Astrocyte (in vitro differentiated cells and primary cell): Measurements from ENCODE around the gene ALB. TPM values are rescaled to one million over a fixed set of nuclear protein-coding genes. Genes with fewer than 3 reads are reported as not detected.

Experiments used
- DNase-seq: peaks from one replicate; pipeline ENCODE4 v3.0.0-alpha.2; 2010; ENCODE audit warnings: low read depth
- FAIRE-seq: peaks from 2 replicates; lab custom pipeline; 2011; peaks lifted over from hg19 to GRCh38; lab: Jason Lieb, UNC
- H2AFZ ChIP-seq: 2 replicates; pipeline ENCODE4 v1.6.0; 2012; ENCODE audit warnings: low read depth, low read length, inconsistent platforms
- H3K27ac ChIP-seq: 2 replicates; pipeline ENCODE4 v1.5.1; 2011; ENCODE audit warnings: low read depth, low read length, inconsistent platforms
- H3K27me3 ChIP-seq: 2 replicates; pipeline ENCODE4 v1.6.0; 2011; ENCODE audit warnings: low read length, inconsistent platforms; ENCODE audit not compliant: insufficient read depth
- H3K36me3 ChIP-seq: 2 replicates; pipeline ENCODE4 v1.5.1; 2011; ENCODE audit warnings: low read length, inconsistent platforms; ENCODE audit not compliant: insufficient read depth
- H3K4me1 ChIP-seq: 2 replicates; pipeline ENCODE4 v1.5.1; 2011; ENCODE audit warnings: low read length, inconsistent platforms; ENCODE audit not compliant: insufficient read depth
- H3K4me2 ChIP-seq: 2 replicates; pipeline ENCODE4 v1.6.0; 2012; ENCODE audit warnings: low read length, inconsistent platforms
- H3K4me3 ChIP-seq: 2 replicates; pipeline ENCODE4 v1.5.1; 2011; ENCODE audit warnings: low read depth, mild to moderate bottlenecking, low read length, inconsistent platforms; ENCODE audit not compliant: insufficient read depth
- H3K79me2 ChIP-seq: 2 replicates; pipeline ENCODE4 v1.6.0; 2012; ENCODE audit warnings: mild to moderate bottlenecking, low read length, inconsistent platforms; ENCODE audit not compliant: insufficient read depth
- H3K9ac ChIP-seq: 2 replicates; pipeline ENCODE4 v1.6.0; 2012; ENCODE audit warnings: mild to moderate bottlenecking, low read length, inconsistent platforms
- H3K9me3 ChIP-seq: 2 replicates; pipeline ENCODE4 v1.5.1; 2012; ENCODE audit warnings: low read depth, mild to moderate bottlenecking, low read length, inconsistent platforms; ENCODE audit not compliant: insufficient read depth
- H4K20me1 ChIP-seq: 2 replicates; pipeline ENCODE4 v1.6.0; 2012; ENCODE audit warnings: low read length, inconsistent platforms; ENCODE audit not compliant: insufficient read depth
- H3K27ac Mint-ChIP-seq: one replicate; pipeline ENCODE4 v1.8.0; 2021; ENCODE audit warnings: mild to moderate bottlenecking, mixed read lengths; ENCODE audit not compliant: unreplicated experiment
- H3K27me3 Mint-ChIP-seq: one replicate; pipeline ENCODE4 v1.8.0; 2021; ENCODE audit warnings: low read depth, mixed read lengths; ENCODE audit not compliant: unreplicated experiment
- H3K36me3 Mint-ChIP-seq: one replicate; pipeline ENCODE4 v1.8.0; 2021; ENCODE audit warnings: low read depth, mixed read lengths; ENCODE audit not compliant: unreplicated experiment
- H3K4me1 Mint-ChIP-seq: one replicate; pipeline ENCODE4 v1.8.0; 2021; ENCODE audit warnings: low read depth, mixed read lengths; ENCODE audit not compliant: unreplicated experiment
- H3K4me3 Mint-ChIP-seq: one replicate; pipeline ENCODE4 v1.8.0; 2021; ENCODE audit warnings: mild to moderate bottlenecking, moderate library complexity, mixed read lengths; ENCODE audit not compliant: unreplicated experiment
- H3K9me3 Mint-ChIP-seq: one replicate; pipeline ENCODE4 v1.8.0; 2021; ENCODE audit warnings: mild to moderate bottlenecking, mixed read lengths; ENCODE audit not compliant: unreplicated experiment
- EZH2 ChIP-seq: IDR thresholded peaks from 2 replicates; pipeline ENCODE4 v1.6.1; 2012; ENCODE audit warnings: mild to moderate bottlenecking, low read length, inconsistent platforms; ENCODE audit not compliant: insufficient read depth
- total RNA-seq: library from RNA; stranded (reverse); gene quantifications from 2 replicates; pipeline ENCODE4 v1.2.1, GENCODE V29; 2021
- TF ChIP-seq, protein P1 (sequence below): IDR thresholded peaks from 2 replicates; pipeline ENCODE4 v1.5.1; 2011; ENCODE audit warnings: low read depth, mild to moderate bottlenecking, inconsistent platforms, low read length, moderate library complexity; ENCODE audit not compliant: insufficient read depth

ALB gene
- total RNA-seq, 1 donor from 2014 or later, result not detected

DNA sequence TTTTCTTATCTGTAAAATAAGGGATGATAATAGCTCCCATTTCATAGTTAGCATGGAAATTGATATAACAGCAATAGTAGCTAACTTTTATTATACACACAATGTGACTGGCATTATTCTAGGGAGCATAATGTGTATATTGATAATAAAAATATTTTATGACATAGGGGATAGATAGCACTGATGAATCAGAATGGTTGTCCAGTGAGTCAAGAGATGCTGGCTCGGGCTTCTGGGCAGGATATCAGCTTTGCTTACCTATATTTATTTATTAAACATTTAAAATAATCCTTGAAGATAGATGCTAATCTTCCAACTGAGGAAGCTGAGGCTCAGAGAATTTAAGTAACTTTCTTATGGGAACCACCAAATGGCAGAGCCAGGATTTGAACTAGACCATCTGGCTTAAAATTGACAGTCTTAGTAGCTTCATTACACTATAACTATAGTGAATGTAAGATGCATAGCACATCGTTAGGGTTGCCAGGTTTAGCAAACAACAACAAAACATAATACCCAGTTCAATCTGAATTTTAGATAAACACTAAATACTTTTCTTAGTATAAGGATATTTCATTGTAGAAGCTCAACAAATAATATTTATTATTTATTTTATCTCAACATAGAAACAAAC lies 34.6 kb downstream of the ALB start:
- Histone ChIP-seq H3K4me1 (no peaks in the 10 kb centered on the region), H2AFZ (no peak overlapping the region), H3K9ac (no peak overlapping the region), H3K27me3 (no peaks in the 10 kb centered on the region), H3K4me2 (no peak overlapping the region), H3K36me3 (no peaks in the 10 kb centered on the region), H4K20me1 (no peaks in the 10 kb centered on the region), H3K9me3 (no peaks in the 10 kb centered on the region), H3K79me2 (no peaks in the 10 kb centered on the region), H3K4me3 (no peak overlapping the region), H3K27ac (no peak overlapping the region)
- FAIRE-seq (no peak), DNase-seq (no peak)
- H3K4me3 Mint-ChIP-seq, result no peak overlapping the region
- no peak overlapping the region for H3K27ac Mint-ChIP-seq
- H3K4me1 Mint-ChIP-seq, result peaks cover 2% of the 10 kb centered on the region
- H3K36me3 Mint-ChIP-seq, result no peaks in the 10 kb centered on the region
- peaks cover 3% of the 10 kb centered on the region for H3K27me3 Mint-ChIP-seq
- no peaks in the 10 kb centered on the region for H3K9me3 Mint-ChIP-seq
- TF ChIP-seq, protein P1, sequence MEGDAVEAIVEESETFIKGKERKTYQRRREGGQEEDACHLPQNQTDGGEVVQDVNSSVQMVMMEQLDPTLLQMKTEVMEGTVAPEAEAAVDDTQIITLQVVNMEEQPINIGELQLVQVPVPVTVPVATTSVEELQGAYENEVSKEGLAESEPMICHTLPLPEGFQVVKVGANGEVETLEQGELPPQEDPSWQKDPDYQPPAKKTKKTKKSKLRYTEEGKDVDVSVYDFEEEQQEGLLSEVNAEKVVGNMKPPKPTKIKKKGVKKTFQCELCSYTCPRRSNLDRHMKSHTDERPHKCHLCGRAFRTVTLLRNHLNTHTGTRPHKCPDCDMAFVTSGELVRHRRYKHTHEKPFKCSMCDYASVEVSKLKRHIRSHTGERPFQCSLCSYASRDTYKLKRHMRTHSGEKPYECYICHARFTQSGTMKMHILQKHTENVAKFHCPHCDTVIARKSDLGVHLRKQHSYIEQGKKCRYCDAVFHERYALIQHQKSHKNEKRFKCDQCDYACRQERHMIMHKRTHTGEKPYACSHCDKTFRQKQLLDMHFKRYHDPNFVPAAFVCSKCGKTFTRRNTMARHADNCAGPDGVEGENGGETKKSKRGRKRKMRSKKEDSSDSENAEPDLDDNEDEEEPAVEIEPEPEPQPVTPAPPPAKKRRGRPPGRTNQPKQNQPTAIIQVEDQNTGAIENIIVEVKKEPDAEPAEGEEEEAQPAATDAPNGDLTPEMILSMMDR, result no peak
- no peak for TF ChIP-seq EZH2

DNA sequence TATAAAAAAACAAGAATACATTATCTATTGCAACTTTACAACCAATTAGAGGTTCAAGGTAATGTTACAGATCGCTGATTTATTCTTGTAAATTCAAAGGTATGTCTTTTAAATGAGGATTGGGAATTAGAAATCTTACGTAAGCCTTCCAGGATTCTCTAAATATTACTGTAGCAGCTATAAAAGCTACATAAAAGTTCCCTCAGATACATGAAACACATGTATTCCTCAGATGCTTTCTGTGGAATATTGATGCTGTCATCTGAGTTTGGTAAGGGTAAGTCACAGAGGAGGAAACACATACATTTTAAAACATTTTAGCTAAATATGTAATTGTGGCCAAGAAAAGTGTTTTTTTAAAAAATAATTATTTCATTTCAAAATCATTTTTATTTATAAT lies 35.4 kb downstream of the ALB start:
- no peak for DNase-seq
- FAIRE-seq, result no peak
- Histone ChIP-seq H3K4me1 (no peaks in the 10 kb centered on the region), H3K4me2 (no peak overlapping the region), H3K79me2 (no peaks in the 10 kb centered on the region), H3K9me3 (no peaks in the 10 kb centered on the region), H3K4me3 (no peak overlapping the region), H3K9ac (no peak overlapping the region), H3K36me3 (no peaks in the 10 kb centered on the region), H4K20me1 (no peaks in the 10 kb centered on the region), H3K27ac (no peak overlapping the region), H2AFZ (no peak overlapping the region), H3K27me3 (no peaks in the 10 kb centered on the region)
- TF ChIP-seq, protein P1, result no peak
- TF ChIP-seq EZH2, result no peak
- Mint-ChIP-seq H3K27me3 (peaks cover 3% of the 10 kb centered on the region), H3K4me3 (no peak overlapping the region), H3K36me3 (no peaks in the 10 kb centered on the region), H3K4me1 (peaks cover 2% of the 10 kb centered on the region), H3K27ac (no peak overlapping the region), H3K9me3 (no peaks in the 10 kb centered on the region)

DNA sequence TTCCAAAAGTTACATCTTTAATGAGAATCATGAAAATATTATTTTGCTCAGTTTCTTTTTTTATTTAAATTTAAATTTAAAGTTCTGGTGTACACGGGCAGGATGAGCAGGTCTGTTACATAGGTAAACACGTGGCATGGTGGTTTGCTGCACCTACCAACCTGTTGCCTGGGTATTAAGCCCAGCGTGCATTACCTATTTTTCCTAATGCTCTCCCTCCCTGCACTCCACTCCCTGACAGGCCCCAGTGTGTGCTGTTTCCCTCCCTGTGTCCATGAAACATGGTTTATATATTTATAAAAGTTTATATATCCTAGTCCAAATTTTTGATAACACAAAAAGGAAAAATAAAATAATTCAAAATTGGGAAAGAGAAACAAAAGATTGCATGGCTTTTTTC lies 35.9 kb downstream of the ALB start:
- Histone ChIP-seq H4K20me1 (no peaks in the 10 kb centered on the region), H3K4me1 (no peaks in the 10 kb centered on the region), H3K4me2 (no peak overlapping the region), H3K27ac (no peak overlapping the region), H3K79me2 (no peaks in the 10 kb centered on the region), H3K9ac (no peak overlapping the region), H2AFZ (no peak overlapping the region), H3K4me3 (no peak overlapping the region), H3K27me3 (no peaks in the 10 kb centered on the region), H3K36me3 (no peaks in the 10 kb centered on the region), H3K9me3 (no peaks in the 10 kb centered on the region)
- no peak overlapping the region for H3K27ac Mint-ChIP-seq
- H3K27me3 Mint-ChIP-seq, result peaks cover 3% of the 10 kb centered on the region
- H3K36me3 Mint-ChIP-seq, result no peaks in the 10 kb centered on the region
- DNase-seq, result no peak
- FAIRE-seq, result no peak
- TF ChIP-seq EZH2, result no peak
- TF ChIP-seq, protein P1, result no peak
- H3K4me1 Mint-ChIP-seq, result peaks cover 2% of the 10 kb centered on the region
- no peak overlapping the region for H3K4me3 Mint-ChIP-seq
- no peaks in the 10 kb centered on the region for H3K9me3 Mint-ChIP-seq
